ENCODE data around the gene NRP2. TPM values are rescaled to one million over a fixed set of nuclear protein-coding genes. Genes with fewer than 3 reads are reported as not detected.

The NRP2 gene, protein sequence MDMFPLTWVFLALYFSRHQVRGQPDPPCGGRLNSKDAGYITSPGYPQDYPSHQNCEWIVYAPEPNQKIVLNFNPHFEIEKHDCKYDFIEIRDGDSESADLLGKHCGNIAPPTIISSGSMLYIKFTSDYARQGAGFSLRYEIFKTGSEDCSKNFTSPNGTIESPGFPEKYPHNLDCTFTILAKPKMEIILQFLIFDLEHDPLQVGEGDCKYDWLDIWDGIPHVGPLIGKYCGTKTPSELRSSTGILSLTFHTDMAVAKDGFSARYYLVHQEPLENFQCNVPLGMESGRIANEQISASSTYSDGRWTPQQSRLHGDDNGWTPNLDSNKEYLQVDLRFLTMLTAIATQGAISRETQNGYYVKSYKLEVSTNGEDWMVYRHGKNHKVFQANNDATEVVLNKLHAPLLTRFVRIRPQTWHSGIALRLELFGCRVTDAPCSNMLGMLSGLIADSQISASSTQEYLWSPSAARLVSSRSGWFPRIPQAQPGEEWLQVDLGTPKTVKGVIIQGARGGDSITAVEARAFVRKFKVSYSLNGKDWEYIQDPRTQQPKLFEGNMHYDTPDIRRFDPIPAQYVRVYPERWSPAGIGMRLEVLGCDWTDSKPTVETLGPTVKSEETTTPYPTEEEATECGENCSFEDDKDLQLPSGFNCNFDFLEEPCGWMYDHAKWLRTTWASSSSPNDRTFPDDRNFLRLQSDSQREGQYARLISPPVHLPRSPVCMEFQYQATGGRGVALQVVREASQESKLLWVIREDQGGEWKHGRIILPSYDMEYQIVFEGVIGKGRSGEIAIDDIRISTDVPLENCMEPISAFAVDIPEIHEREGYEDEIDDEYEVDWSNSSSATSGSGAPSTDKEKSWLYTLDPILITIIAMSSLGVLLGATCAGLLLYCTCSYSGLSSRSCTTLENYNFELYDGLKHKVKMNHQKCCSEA
- total RNA-seq: 100 to 1,000 TPM in 1 of 4 donors, 10 to 100 TPM in 3; 35.1 to 146 (median 63.9) TPM

DNA sequence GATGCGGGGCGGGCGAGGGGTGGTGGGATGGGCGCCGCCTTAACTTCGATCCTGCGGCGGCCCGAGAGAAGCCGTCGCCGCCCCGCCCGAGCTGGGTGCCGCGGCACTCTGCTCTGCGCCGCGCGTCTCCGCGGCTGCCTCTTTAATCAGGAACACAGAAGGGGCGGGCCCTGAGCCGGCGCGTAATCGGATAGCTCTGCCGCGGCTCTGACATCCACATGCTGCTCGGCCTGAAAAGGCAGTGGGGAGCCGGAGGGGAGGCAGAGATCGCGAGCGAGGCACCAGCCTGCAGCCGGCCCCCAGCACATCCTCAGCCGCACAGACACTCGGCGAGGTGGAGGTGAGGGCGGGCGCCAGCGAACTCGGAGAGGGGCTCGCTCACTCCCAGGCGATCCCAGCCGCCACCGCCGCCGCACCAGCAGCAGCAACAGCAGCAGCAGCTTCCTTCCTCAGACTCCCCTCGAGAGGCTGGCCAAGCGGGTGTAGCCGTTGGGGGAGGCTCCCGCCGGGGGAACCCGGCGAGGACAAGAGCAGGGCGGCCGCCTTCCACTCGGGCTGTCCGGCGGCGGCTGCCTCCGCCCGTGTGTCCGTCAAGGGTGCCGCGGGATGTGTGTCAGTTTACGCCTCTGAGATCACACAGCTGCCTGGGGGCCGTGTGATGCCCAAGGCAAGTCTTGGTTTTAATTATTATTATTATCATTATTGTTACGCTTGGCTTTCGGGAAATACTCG, at the start of gene NRP2:
Gene NRP2, plus strand, starts transcription at position 263 of the 732 bp plus-strand sequence. CDS start 790 bp downstream, outside the sequence.
- in situ Hi-C loops (cut with MboI; ENCODE audit: low pct_ligation_motif_present in 1 of 4, low pct_unique_long_range_greater_than_20kb in 1 of 4, low sequenced_read_pairs in 3 of 4): no loop called here
- no peaks in the 10 kb centered on the region for H3K36me3 ChIP-seq
- intact Hi-C loops (cut with DNase I; ENCODE audit: low total_unique reads): loop anchor here (10.0 kb wide), 2 partner anchors 52 to 82 kb away; no protein-coding TSS in a partner anchor
- peak; percentile 88 to 97 (median 94) for TF ChIP-seq POLR2AphosphoS5 (IDR thresholded peaks at IDR 0.05)
- TF ChIP-seq EP300 (IDR thresholded peaks at IDR 0.05; ENCODE audit: low read depth): no peak
- peak in 1 of 5 experiments; percentile 6 for TF ChIP-seq CTCF (IDR thresholded peaks at IDR 0.05)
- peak; percentile 88 for TF ChIP-seq POLR2A (IDR thresholded peaks at IDR 0.05)
- 0 to 19% methylated on average over 3 to 61 of the region's 71 CpGs for WGBS, 2 donors (ENCODE audit: low coverage in 1 of 2)
- peak; percentile 81 for DNase-seq
- no peaks in the 10 kb centered on the region for H3K9me3 ChIP-seq
- H3K27me3 ChIP-seq: peaks cover 61% of the 10 kb centered on the region
- H3K27ac ChIP-seq: peak within 1 kb of the TSS; percentile 82 to 95 (median 88)
- peaks cover 0 to 43% (median 9%) of the 10 kb centered on the region in 4 donors for H3K4me1 ChIP-seq
- H3K4me3 ChIP-seq: peak within 1 kb of the TSS; percentile 57 to 73 (median 58)

DNA sequence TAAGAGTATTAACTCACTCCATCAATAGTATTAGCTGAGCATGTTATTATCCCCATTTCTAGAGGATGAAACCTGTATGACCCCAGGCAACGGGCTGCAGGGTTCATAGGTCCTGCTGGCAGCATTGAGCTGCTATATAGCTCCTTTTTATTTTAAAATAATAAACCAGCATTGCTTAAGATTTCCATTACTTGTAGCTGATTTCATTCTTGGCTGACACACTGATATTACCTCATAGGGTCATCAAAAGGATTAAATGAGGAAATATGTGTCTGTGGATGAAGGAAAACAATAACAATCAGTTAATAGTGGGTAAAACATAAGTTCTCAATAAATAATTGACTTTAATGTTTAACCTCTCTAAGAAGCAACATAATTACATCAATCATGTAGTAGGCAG, 48.3 kb upstream of the NRP2 start:
- Histone ChIP-seq H3K27me3 (no peaks in the 10 kb centered on the region), H3K27ac (no peak overlapping the region), H3K9me3 (no peaks in the 10 kb centered on the region), H3K36me3 (no peaks in the 10 kb centered on the region), H3K4me1 (no peaks in the 10 kb centered on the region), H3K4me3 (no peak overlapping the region)
- no peak for DNase-seq
- intact Hi-C loops (cut with DNase I; ENCODE audit: low total_unique reads): no loop called here
- in situ Hi-C loops (cut with MboI; ENCODE audit: low pct_ligation_motif_present in 1 of 4, low pct_unique_long_range_greater_than_20kb in 1 of 4, low sequenced_read_pairs in 3 of 4): no loop called here
- 52 to 67% methylated on average over 1 of the region's 1 CpG for WGBS, 2 donors (ENCODE audit: low coverage in 1 of 2)
- no peak for TF ChIP-seq POLR2AphosphoS5 (IDR thresholded peaks at IDR 0.05)
- no peak for TF ChIP-seq POLR2A (IDR thresholded peaks at IDR 0.05)
- TF ChIP-seq CTCF (IDR thresholded peaks at IDR 0.05): no peak
- no peak for TF ChIP-seq EP300 (IDR thresholded peaks at IDR 0.05; ENCODE audit: low read depth)

- Histone ChIP-seq H3K9me3 (no peaks in the 10 kb centered on the region), H3K36me3 (no peaks in the 10 kb centered on the region), H3K27me3 (no peaks in the 10 kb centered on the region), H3K27ac (no peak overlapping the region), H3K4me1 (no peaks in the 10 kb centered on the region), H3K4me3 (no peak overlapping the region)
- WGBS, 2 donors (ENCODE audit: low coverage in 1 of 2): 75 to 83% methylated on average over 4 to 7 of the region's 7 CpGs
- TF ChIP-seq EP300 (IDR thresholded peaks at IDR 0.05; ENCODE audit: low read depth) (no peak), POLR2A (IDR thresholded peaks at IDR 0.05) (no peak), CTCF (IDR thresholded peaks at IDR 0.05) (no peak), POLR2AphosphoS5 (IDR thresholded peaks at IDR 0.05) (no peak)
- DNase-seq: no peak
- in situ Hi-C loops (cut with MboI; ENCODE audit: low pct_ligation_motif_present in 1 of 4, low pct_unique_long_range_greater_than_20kb in 1 of 4, low sequenced_read_pairs in 3 of 4) (no loop called here), intact Hi-C loops (cut with DNase I; ENCODE audit: low total_unique reads) (no loop called here)
Observed at GRCh38 chr2:205636549-205637319, 45.6 kb upstream of the NRP2 start.

Measured in transverse colon (tissue), 4 donors.